GM12891 (cell line): Measurements from ENCODE around the gene SMIM24.

Experiments used
- DNase-seq: peaks from one replicate; pipeline ENCODE4 v3.0.0; 2011; ENCODE audit warnings: low spot score; ENCODE audit not compliant: insufficient read length
- FAIRE-seq: peaks from 2 replicates; lab custom pipeline; 2011; peaks lifted over from hg19 to GRCh38; lab: Jason Lieb, UNC
- PAX5 ChIP-seq: IDR thresholded peaks from 2 replicates; pipeline ENCODE4 v1.6.1; 2011; ENCODE audit warnings: low read length, moderate library complexity, mild to moderate bottlenecking; ENCODE audit not compliant: insufficient read depth, severe bottlenecking
- POLR2A ChIP-seq: IDR thresholded peaks from 2 replicates; pipeline ENCODE4 v1.6.1; 2011; ENCODE audit warnings: low read depth, low read length, control low read depth
- POLR2AphosphoS5 ChIP-seq: IDR thresholded peaks from 2 replicates; pipeline ENCODE4 v1.6.1; 2011; ENCODE audit warnings: low read depth, low read length, control low read depth
- POU2F2 ChIP-seq: IDR thresholded peaks from 2 replicates; pipeline ENCODE4 v1.6.1; 2011; ENCODE audit warnings: low read depth, mild to moderate bottlenecking, control low read depth, low read length, moderate library complexity
- SPI1 ChIP-seq: IDR thresholded peaks from 2 replicates; pipeline ENCODE4 v1.6.1; 2011; ENCODE audit warnings: low read depth, low read length, control low read depth
- TAF1 ChIP-seq: IDR thresholded peaks from 2 replicates; pipeline ENCODE4 v1.6.1; 2011; ENCODE audit warnings: low read depth, low read length, control low read depth

SMIM24 gene

DNA sequence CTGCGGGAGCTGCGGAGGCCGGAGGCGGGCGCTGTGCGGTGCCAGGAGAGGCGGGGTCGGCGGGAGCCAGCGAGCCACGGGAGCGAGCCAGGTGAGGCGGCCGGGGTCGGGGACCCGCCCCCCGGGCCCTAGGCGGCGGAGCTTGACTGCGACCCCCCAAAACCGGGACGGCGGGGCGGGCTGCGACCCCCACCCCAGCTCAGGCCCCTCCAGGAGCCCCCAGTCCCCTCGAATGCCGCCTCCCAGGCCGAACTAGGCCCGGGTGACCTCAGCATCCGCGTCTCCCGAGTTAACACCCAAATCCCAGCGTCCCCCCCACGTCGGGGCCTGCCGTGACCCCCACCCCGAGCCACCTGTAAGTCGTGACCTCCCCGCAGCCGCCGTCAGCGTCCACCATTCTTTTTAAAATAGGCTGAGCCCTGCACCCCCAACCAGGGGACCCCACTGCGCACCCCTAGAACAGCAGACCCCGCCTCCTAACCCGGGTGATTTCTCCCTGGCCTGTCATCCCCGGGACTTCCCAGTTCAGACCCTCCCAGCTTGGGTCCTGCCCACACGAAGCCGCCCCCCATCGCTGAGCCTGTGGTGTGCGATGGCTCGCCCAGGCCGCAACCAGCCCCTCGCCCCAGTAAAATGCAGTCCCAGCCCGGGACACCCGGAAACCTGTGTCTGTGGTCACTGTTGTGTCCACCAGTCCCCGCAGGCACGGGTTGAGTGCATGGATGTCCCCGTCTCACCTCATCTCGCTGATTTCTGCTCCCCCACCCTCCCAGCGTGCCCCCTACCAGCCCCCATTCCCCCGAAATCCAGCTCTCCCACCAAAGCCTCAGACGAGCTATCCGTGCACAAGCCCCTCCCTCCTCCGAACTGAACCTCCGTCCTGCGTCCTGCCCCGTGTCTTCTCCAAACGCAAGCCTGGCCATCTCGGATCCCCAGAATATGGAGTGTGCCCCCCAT lies 26.3 kb upstream of the SMIM24 start:
- FAIRE-seq (peak; percentile 80), DNase-seq (no peak)
- TF ChIP-seq POLR2AphosphoS5 (no peak), SPI1 (no peak), PAX5 (no peak), POLR2A (no peak), TAF1 (no peak), POU2F2 (no peak)

DNA sequence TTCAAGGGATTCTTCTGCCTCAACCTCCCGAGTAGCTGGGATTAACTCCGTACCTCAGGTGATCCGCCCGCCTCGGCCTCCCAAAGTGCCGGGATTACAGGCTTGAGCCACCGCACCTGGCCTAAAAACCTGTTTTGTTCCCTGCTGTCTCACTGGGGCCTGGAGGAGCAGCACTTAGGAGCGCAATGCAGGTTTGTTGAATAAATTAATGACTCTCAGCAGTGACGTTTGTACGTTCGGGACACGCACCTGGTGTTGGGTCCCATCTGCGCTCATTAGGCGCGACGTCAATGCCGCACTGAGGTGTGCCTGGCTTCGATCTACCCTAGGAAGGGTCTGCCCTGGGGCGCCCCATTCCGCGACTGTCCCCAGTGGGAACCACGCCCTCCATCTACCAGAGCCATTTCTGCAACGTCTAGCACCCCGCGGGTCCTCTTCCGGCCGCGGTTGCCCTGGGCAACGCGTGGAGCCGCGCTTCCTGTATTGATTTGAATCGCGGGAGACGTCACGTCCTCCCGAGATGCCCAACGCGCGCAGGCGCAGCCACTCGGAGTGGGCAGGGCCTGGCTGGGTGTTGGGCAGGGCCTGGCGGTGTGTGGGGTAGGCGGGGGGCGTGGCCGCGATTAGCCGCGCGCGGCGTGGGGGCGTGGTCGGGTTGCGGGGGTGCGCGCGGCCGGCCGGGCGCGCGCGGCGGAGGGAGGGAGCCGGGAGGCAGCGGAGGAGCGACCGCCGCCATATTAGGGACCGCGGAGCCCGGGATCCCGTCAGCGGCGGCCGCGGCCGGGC lies 25.5 kb upstream of the SMIM24 start, which contains the start of gene FZR1:
Gene FZR1 (plus strand): TSS at position 714 of the 786 bp plus-strand sequence. CDS start 16,679 bp downstream, outside the sequence.
- DNase-seq (peak; percentile 99), FAIRE-seq (peak; percentile 100)
- TF ChIP-seq POLR2AphosphoS5 (peak; percentile 68), SPI1 (peak; percentile 58), POLR2A (peak; percentile 63), PAX5 (peak; percentile 35), POU2F2 (no peak), TAF1 (no peak; the same call in 1 of the 2 replicates)

DNA sequence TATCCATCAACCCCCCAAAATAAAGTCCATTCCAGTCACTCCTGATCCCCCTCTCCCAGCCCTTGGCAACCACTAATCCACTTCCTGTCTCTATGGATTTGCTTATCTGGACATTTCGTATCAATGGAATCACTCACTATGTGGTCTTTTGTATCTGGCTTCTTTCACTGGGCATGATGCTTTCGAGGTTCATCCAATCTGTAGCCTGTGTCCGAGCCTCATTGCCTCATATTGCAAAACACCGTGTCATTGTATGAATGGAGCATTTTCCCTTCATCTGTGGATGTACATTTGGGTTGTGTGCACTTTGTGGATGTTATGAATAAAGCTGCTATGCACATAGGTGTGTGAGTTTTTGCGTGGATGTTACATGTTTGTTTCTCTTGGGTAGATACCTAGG lies 24.4 kb upstream of the SMIM24 start:
- peak; percentile 75 for FAIRE-seq
- DNase-seq = no peak
- TF ChIP-seq PAX5 = no peak
- TF ChIP-seq POU2F2 = no peak
- TF ChIP-seq SPI1 = no peak
- TF ChIP-seq TAF1 = no peak
- TF ChIP-seq POLR2AphosphoS5 = no peak
- TF ChIP-seq POLR2A = no peak

DNA sequence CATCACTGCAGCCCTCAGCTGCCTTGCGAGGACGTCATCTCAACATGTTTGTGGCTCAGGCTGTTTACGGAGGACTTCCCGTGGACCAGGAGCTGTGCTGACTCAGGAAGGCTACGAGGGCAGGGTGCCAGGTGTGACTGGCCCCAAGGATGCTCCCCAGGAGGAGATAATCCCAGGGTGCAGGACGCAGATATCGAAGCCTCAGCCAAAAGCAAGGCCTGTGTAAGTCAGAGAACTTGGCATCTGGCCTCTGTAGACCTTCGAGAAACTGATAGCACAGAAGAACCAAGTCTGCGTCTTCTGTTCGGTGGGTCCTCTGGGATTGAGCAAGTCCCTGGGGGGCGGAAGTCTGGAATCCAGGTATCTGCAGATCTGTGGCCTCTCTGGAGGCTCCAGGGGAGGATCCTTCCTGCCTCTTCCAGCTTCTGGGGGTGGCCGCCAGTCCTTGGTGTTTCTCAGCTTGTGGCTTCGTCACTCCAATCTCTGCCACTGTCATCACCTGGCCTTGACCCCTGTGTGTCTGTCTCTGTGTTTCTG lies 22.8 kb upstream of the SMIM24 start:
- TF ChIP-seq POLR2AphosphoS5 (no peak), POLR2A (no peak), POU2F2 (no peak)
- DNase-seq = no peak
- FAIRE-seq = no peak

DNA sequence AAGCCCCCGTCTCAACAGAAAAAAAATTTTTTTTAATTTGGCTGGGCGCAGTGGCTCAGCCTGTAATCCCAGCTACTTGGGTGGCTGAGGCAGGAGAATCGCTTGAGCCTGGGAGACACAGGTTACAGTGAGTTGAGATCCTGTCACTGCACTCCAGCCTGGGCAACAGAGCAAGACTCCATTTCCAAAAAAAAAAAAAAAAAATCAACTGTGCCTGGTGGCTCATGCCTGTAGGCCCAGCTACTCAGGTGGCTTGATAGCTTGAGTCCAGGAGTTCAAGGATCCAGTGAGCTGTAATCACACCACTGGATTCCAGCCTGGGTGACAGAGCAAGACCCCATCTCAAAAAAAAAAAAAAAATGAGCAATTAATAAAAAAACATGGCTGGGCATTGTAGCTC lies 21.5 kb upstream of the SMIM24 start:
- FAIRE-seq = no peak
- TF ChIP-seq POLR2A (no peak), TAF1 (no peak)
- DNase-seq = no peak

DNA sequence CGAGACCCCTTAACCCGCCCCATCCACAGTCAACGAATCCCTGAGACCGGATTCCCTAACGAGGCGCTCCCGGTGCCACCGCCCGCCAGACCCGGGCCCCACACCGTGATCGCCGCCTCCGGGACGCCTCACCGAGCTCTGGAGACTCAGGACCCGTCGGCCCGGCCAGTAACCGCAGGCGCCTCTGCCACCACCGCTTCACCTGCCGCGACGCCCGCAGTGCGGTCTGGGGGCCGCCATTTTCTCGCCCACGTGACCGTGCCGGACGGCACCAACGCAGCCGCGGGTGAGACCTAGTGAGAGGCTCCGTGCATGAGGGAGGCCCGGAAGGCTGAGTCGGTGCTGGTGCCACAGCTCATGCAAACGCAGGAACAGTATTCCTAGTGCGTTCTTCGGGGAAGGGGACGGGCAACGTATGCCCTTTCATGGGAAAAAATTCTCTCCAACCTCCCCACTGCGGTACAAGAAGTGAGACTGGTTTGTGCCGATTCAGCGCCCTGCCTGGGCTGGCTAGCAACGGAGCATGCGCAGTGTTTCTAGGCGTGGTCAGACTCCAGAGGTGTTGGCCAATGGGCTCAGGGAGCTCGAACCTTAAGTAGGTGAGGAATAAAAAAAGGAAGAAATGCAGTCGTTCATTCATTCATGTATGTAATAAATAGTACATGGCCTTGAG lies 20.2 kb upstream of the SMIM24 start, which contains the start of gene DOHH:
Gene DOHH (minus strand): TSS at position 246 of the 673 bp plus-strand sequence. CDS start 3,860 bp downstream, outside the sequence.
- FAIRE-seq = peak; percentile 99
- peak; percentile 95 for DNase-seq
- TF ChIP-seq POU2F2 = peak; percentile 87
- peak; percentile 92 for TF ChIP-seq POLR2A
- TF ChIP-seq PAX5 = peak; percentile 40
- TF ChIP-seq TAF1 = peak; percentile 98
- TF ChIP-seq POLR2AphosphoS5 = peak; percentile 83
- no peak for TF ChIP-seq SPI1

DNA sequence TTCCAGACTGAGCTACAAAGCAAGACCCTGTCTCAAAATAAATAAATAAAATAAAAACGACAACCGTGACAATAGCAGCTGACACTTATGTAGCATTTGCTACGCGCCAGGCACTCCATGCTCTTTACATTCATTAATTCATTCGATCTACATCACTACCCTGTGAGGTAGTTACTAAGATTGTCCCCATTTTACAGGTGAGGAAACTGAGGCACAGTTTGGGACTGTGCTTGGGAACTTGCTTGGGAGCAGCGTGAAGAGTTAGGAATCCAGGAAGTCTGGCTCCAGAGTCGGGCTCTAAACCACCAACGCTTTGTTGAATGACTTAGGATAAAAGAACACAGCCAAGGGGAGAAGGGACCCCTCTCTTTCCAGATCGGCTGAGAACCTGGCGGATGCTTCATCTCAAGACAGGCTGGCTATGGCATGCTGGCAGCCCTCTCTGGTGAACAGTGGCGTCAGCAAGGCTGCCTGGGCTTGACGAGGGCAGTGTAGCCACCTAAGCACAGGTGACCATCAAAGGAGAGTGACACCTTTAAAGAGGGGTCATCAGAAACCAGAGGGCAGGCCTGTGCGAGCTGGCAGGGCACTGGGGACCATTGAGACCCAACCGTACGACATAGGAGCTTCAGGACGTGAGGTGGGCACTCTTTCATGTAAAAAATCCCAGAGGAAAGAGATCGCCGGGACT lies 19.6 kb upstream of the SMIM24 start:
- no peak for TF ChIP-seq PAX5
- TF ChIP-seq POLR2A = no peak
- TF ChIP-seq POLR2AphosphoS5 = no peak
- TF ChIP-seq SPI1 = no peak
- TF ChIP-seq TAF1 = no peak
- TF ChIP-seq POU2F2 = no peak
- DNase-seq (no peak), FAIRE-seq (peak; percentile 38)
